Hepatocyte (in vitro differentiated cells): Measurements from ENCODE around the gene HSD17B8. TPM values are rescaled to one million over a fixed set of nuclear protein-coding genes. Genes with fewer than 3 reads are reported as not detected.

Experiments used
- DNase-seq: peaks from one replicate; pipeline ENCODE4 v3.0.0-alpha.2; 2016; ENCODE audit warnings: low spot score
- H2AFZ ChIP-seq: fragments of 200-600 bp; sonication (generic); 2 replicates; pipeline ENCODE4 v1.6.0; 2016; ENCODE audit warnings: antibody characterized with exemption, mild to moderate bottlenecking
- H3K27ac ChIP-seq: fragments of 200-600 bp; sonication (generic); 2 replicates; pipeline ENCODE4 v1.5.1; 2016; ENCODE audit warnings: mild to moderate bottlenecking
- H3K27me3 ChIP-seq: fragments of 200-600 bp; sonication (generic); 2 replicates; pipeline ENCODE4 v1.6.1; 2016
- H3K36me3 ChIP-seq: fragments of 200-600 bp; sonication (generic); replicated peaks from 2 replicates; pipeline ENCODE4 v1.5.1; 2016; ENCODE audit warnings: low read depth; ENCODE audit not compliant: insufficient read depth
- H3K4me1 ChIP-seq: fragments of 200-600 bp; sonication (generic); 2 replicates; pipeline ENCODE4 v1.5.1; 2016; ENCODE audit warnings: mild to moderate bottlenecking, moderate library complexity; ENCODE audit not compliant: insufficient read depth
- H3K4me2 ChIP-seq: fragments of 200-600 bp; sonication (generic); 2 replicates; pipeline ENCODE4 v1.6.0; 2016
- H3K4me3 ChIP-seq: fragments of 200-600 bp; sonication (generic); 2 replicates; pipeline ENCODE4 v1.5.1; 2016; ENCODE audit warnings: mild to moderate bottlenecking
- H3K79me2 ChIP-seq: fragments of 200-600 bp; sonication (generic); 2 replicates; pipeline ENCODE4 v1.6.0; 2017; ENCODE audit warnings: mild to moderate bottlenecking
- H3K9me2 ChIP-seq: fragments of 200-600 bp; sonication (generic); replicated peaks from 2 replicates; pipeline ENCODE4 v1.6.0; 2017; ENCODE audit warnings: mild to moderate bottlenecking; ENCODE audit not compliant: insufficient read depth
- H3K9me3 ChIP-seq: fragments of 200-600 bp; sonication (generic); 2 replicates; pipeline ENCODE4 v1.5.1; 2016; ENCODE audit warnings: low read depth, mild to moderate bottlenecking
- H4K20me1 ChIP-seq: fragments of 200-600 bp; sonication (generic); 2 replicates; pipeline ENCODE4 v1.6.0; 2016; ENCODE audit warnings: mild to moderate bottlenecking; ENCODE audit not compliant: insufficient read depth, poor library complexity, severe bottlenecking
- EZH2 ChIP-seq: fragments of 200-600 bp; sonication (generic); IDR thresholded peaks from 2 replicates; pipeline ENCODE4 v1.6.1; 2016; ENCODE audit warnings: antibody characterized with exemption, mild to moderate bottlenecking, borderline replicate concordance
- EZH2phosphoT487 ChIP-seq: fragments of 200-600 bp; sonication (generic); IDR thresholded peaks from one replicate; pipeline ENCODE4 v1.6.1; 2018; ENCODE audit warnings: antibody characterized with exemption, mild to moderate bottlenecking, low read depth, moderate library complexity; ENCODE audit not compliant: unreplicated experiment, severe bottlenecking
- WGBS: methylation state at CpG from one replicate; pipeline ENCODE4 v1.1.6; 2016; ENCODE audit warnings: low lambda C conversion rate; ENCODE audit errors: missing lambda C conversion rate; 5-methylcytosine and 5-hydroxymethylcytosine counted together
- polyA plus RNA-seq: library from polyadenylated mRNA; unstranded; fragments of >200 nt; fragmentation: Nextera tagmentation; extraction: Ambion mirVana; gene quantifications from 2 replicates; pipeline ENCODE4 v1.2.1, GENCODE V29; 2016
- total RNA-seq: library from RNA; depleted of rRNA; stranded (reverse); fragments of >200 nt; gene quantifications from 2 replicates; pipeline ENCODE4 v1.2.3, GENCODE V29; 2014
- TF ChIP-seq, protein P1 (sequence below): fragments of 200-600 bp; sonication (generic); IDR thresholded peaks from 2 replicates; pipeline ENCODE4 v1.5.1; 2016; ENCODE audit warnings: antibody characterized with exemption, mild to moderate bottlenecking; ENCODE audit not compliant: poor library complexity

Gene HSD17B8
- total and polyA plus RNA-seq, 2 experiments from 2014 or later, result 6.0 to 12.9 TPM

DNA sequence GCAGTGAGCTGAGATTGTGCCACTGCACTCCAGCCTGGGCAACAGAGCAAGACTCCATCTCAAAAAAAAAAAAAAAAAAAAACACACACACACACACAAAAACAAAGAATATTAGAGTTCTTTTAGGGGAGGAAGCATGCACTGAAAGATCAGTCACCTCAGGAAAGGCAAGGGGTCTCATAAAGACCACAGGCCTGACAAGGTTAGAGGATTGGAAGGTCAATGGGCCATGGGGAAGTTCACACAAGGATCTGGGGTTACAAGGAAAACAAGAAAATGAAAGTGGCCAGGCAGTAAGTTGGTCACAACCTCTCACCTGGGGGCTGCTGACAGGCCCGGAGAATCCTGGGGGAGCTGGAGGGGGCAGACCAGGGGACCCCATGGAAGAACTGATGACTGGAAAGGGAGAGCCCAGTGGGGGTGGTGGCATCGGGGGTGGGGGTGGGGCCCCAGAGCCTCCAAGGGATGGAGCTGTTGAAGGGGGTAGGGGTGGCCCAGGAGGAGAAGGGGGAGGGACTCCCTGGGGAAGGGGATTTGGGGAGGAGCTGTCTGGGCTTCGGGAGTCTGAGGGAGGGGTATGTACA is 5.5 kb upstream of the HSD17B8 start:
- H4K20me1 ChIP-seq, result peaks cover 31% of the 10 kb centered on the region
- H3K4me1 ChIP-seq, result peaks cover 20% of the 10 kb centered on the region
- no peak overlapping the region for H3K27ac ChIP-seq
- H3K9me2 ChIP-seq, result no peaks in the 10 kb centered on the region
- H3K79me2 ChIP-seq, result peaks cover 59% of the 10 kb centered on the region
- no peak overlapping the region for H2AFZ ChIP-seq
- H3K9me3 ChIP-seq, result no peaks in the 10 kb centered on the region
- TF ChIP-seq EZH2phosphoT487 (no peak), EZH2 (no peak)
- TF ChIP-seq, protein P1, sequence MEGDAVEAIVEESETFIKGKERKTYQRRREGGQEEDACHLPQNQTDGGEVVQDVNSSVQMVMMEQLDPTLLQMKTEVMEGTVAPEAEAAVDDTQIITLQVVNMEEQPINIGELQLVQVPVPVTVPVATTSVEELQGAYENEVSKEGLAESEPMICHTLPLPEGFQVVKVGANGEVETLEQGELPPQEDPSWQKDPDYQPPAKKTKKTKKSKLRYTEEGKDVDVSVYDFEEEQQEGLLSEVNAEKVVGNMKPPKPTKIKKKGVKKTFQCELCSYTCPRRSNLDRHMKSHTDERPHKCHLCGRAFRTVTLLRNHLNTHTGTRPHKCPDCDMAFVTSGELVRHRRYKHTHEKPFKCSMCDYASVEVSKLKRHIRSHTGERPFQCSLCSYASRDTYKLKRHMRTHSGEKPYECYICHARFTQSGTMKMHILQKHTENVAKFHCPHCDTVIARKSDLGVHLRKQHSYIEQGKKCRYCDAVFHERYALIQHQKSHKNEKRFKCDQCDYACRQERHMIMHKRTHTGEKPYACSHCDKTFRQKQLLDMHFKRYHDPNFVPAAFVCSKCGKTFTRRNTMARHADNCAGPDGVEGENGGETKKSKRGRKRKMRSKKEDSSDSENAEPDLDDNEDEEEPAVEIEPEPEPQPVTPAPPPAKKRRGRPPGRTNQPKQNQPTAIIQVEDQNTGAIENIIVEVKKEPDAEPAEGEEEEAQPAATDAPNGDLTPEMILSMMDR, result no peak
- no peak for DNase-seq
- H3K36me3 ChIP-seq, result no peaks in the 10 kb centered on the region
- WGBS, result 67% methylated on average over 1 of the region's 3 CpGs
- peak overlapping the region; percentile 71 for H3K4me3 ChIP-seq
- H3K4me2 ChIP-seq, result peak overlapping the region; percentile 96
- no peaks in the 10 kb centered on the region for H3K27me3 ChIP-seq

DNA sequence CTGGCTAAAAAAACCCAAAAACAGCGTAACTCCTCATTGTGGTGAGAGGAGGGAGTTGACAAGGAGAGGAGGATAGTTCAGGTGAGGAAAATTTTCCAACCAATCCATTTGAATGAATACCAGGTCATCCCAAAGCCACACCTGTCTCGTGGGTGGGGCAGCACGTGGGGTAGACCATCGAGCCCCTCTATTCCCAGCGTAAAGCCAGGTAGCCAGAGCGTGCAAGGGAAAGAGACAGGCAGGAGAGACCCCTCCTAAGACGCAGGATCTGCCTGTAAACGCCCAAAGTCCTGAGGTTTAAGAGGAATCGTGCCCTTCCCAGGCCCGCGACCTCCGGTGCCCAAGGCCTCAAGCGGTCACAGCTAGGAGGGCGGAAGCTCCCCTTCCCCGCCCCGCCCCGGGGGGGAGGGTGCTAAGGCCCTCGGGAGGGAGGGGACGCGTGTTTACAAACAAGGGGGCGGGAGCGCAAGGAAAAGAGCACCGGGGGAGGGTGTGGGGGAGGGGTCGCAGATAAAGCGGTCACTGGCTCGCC is 4.7 kb upstream of the HSD17B8 start:
- H2AFZ ChIP-seq, result peak overlapping the region; percentile 69
- peaks cover 61% of the 10 kb centered on the region for H3K79me2 ChIP-seq
- DNase-seq, result no peak

DNA sequence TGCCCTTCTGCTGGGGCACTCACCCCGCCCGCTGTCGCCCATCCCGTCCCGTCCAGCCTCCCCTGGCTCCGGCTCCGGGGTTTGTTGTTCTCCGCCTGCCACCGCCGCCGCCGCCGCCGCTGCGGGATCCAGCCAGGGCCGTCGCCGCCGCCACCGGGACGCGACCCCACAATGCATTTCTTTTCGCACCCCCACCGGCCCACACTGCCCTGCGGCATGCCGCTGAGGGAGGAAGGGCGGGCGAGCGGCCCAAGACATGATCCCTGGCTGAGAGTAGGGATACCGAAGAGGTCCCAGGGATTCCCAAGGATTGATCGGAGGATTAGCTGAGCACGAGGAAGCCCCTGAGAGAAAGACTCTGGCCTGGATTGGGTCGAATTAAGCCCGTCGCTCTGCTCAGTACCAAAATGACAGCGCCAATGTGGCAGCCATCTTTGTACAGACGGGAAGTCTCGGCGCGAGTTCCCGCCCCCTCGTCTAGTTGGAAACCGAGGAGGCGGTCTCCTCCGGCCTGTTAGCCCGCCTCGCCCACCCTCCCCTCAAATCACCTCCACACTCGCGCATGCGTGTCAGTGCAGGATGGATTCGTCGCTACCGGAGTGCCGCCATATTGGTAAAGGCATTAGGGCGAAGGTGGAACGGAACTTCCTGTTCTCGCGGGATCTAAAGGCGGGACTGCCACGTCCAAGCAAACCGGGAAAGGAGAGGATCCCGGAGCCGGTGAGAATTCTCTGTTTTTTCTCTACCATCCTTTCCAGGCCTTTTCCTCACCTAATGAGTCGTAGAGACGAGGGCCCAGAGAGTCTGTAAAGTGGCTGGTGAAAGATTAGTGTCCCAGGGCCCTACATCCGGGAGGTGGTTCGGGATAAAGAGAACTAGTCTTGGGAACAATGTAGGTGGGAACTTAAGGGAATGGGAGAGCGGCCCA is 4.0 kb upstream of the HSD17B8 start, which contains the start of the genes RXRB and SLC39A7:
RXRB (minus strand) TSS at position 447 of the 928 bp plus-strand sequence; CDS start at position 258, 189 bp downstream.
SLC39A7 (plus strand) TSS at position 649 of the 928 bp plus-strand sequence. CDS start 379 bp downstream, outside the sequence.
- Histone ChIP-seq H3K4me2 (peak within 1 kb of the TSS; percentile 99), H3K9me2 (no peaks in the 10 kb centered on the region), H3K9me3 (no peaks in the 10 kb centered on the region), H3K79me2 (peaks cover 61% of the 10 kb centered on the region), H3K27me3 (no peaks in the 10 kb centered on the region), H3K27ac (peak within 1 kb of the TSS; percentile 98), H3K4me3 (peak within 1 kb of the TSS; percentile 89), H3K36me3 (no peaks in the 10 kb centered on the region), H2AFZ (peak within 1 kb of the TSS; percentile 69), H3K4me1 (peaks cover 28% of the 10 kb centered on the region), H4K20me1 (peaks cover 31% of the 10 kb centered on the region)
- DNase-seq, result peak; percentile 100
- 2% methylated on average over 40 of the region's 68 CpGs for WGBS
- no peak for TF ChIP-seq EZH2phosphoT487
- TF ChIP-seq, protein P1, result no peak
- no peak for TF ChIP-seq EZH2

More for the DNA sequence above, 4.7 kb upstream of the HSD17B8 start:
- peak overlapping the region; percentile 71 for H3K4me3 ChIP-seq
- H3K4me1 ChIP-seq, result peaks cover 23% of the 10 kb centered on the region
- H3K27ac ChIP-seq, result peak overlapping the region; percentile 98
- no peak for TF ChIP-seq EZH2phosphoT487
- TF ChIP-seq EZH2, result no peak
- TF ChIP-seq, protein P1, result no peak
- H3K9me2 ChIP-seq, result no peaks in the 10 kb centered on the region
- H3K4me2 ChIP-seq, result peak overlapping the region; percentile 96
- H3K9me3 ChIP-seq, result no peaks in the 10 kb centered on the region
- no peaks in the 10 kb centered on the region for H3K27me3 ChIP-seq
- 4% methylated on average over 13 of the region's 26 CpGs for WGBS
- no peaks in the 10 kb centered on the region for H3K36me3 ChIP-seq
- H4K20me1 ChIP-seq, result peaks cover 31% of the 10 kb centered on the region
